K562 (cell line): ENCODE data around the gene XPO1. TPM values are rescaled to one million over a fixed set of nuclear protein-coding genes. Genes with fewer than 3 reads are reported as not detected.
A peak's percentile ranks its signal among the peaks of the same experiment; 100 is the strongest.

ENCODE experiments used
- BHLHE40 ChIP-seq: IDR thresholded peaks from 2 replicates; pipeline ENCODE4 v1.6.1; 2011; ENCODE audit warnings: low read length, improper control_type of control experiment
- CCAR2 ChIP-seq: fragments of 200-400 bp; formaldehyde crosslinking; IDR thresholded peaks from 2 replicates; pipeline ENCODE4 v1.6.1; 2017; ENCODE audit warnings: mild to moderate bottlenecking, low read depth, low read length
- CREB3L1 ChIP-seq: fragments of 450-650 bp; IDR thresholded peaks from 2 replicates; pipeline ENCODE4 v1.6.1; 2014; ENCODE audit warnings: low read depth, mild to moderate bottlenecking, moderate library complexity, borderline replicate concordance
- E2F1 ChIP-seq: sonication (generic); formaldehyde crosslinking; IDR thresholded peaks from 2 replicates; pipeline ENCODE4 v1.8.1; 2023; ENCODE audit warnings: mild to moderate bottlenecking, missing genetic modification reagents, moderate library complexity
- E2F3 ChIP-seq: fragments of 250-450 bp; sonication (Bioruptor Pico); IDR thresholded peaks from 2 replicates; pipeline ENCODE4 v1.4.0; 2020; ENCODE audit warnings: mild to moderate bottlenecking
- FUS ChIP-seq: fragments of 200-400 bp; formaldehyde crosslinking; optimal IDR thresholded peaks from 2 replicates; pipeline ENCODE3; 2017; ENCODE audit warnings: low read depth, low read length
- GMEB1 ChIP-seq: fragments of 250-450 bp; sonication (Bioruptor Pico); IDR thresholded peaks from 2 replicates; pipeline ENCODE4 v1.4.0; 2020; ENCODE audit warnings: mild to moderate bottlenecking
- HCFC1 ChIP-seq: IDR thresholded peaks from 2 replicates; pipeline ENCODE4 v1.6.1; 2012; ENCODE audit warnings: low read depth, low read length, improper control_type of control experiment
- KAT7 ChIP-seq: sonication (generic); formaldehyde crosslinking; IDR thresholded peaks from 2 replicates; pipeline ENCODE4 v1.8.0; 2022; ENCODE audit warnings: missing genetic modification reagents, mild to moderate bottlenecking, borderline replicate concordance
- MAFF ChIP-seq: IDR thresholded peaks from 2 replicates; pipeline ENCODE4 v1.6.1; 2012; ENCODE audit warnings: low read length, improper control_type of control experiment
- MAZ ChIP-seq, 2 experiments: fragments of 450-650 bp in 1 of 2; sonication (generic) in 1 of 2; formaldehyde crosslinking; IDR thresholded peaks in 1 of 2; conservative IDR thresholded peaks in 1 of 2; 2 replicates each; pipeline versions ENCODE4 v1.4.0 to v1.5.0; 2020; ENCODE audit warnings: mild to moderate bottlenecking in 1 of 2, missing genetic modification reagents in 1 of 2
- NR0B1 ChIP-seq: fragments of 450-650 bp; IDR thresholded peaks from one replicate; pipeline ENCODE4 v1.6.1; 2018; ENCODE audit warnings: mild to moderate bottlenecking, moderate library complexity; ENCODE audit not compliant: partially characterized antibody
- PCBP1 ChIP-seq: fragments of 200-400 bp; formaldehyde crosslinking; IDR thresholded peaks from 2 replicates; pipeline ENCODE4 v1.6.1; 2018; ENCODE audit warnings: mild to moderate bottlenecking, low read depth, low read length; ENCODE audit not compliant: poor library complexity, severe bottlenecking
- SOX6 ChIP-seq: fragments of 450-650 bp; IDR thresholded peaks from 2 replicates; pipeline ENCODE4 v1.6.1; 2014; ENCODE audit warnings: mild to moderate bottlenecking
- SP2 ChIP-seq: IDR thresholded peaks from 2 replicates; pipeline ENCODE4 v1.6.1; 2011; ENCODE audit warnings: mild to moderate bottlenecking, low read depth, low read length, moderate library complexity; ENCODE audit not compliant: poor library complexity, severe bottlenecking; ENCODE audit errors: extremely low read depth
- TFAM ChIP-seq: fragments of 250-450 bp; sonication (Bioruptor Pico); conservative IDR thresholded peaks from 2 replicates; pipeline ENCODE4 v1.5.0; 2021; ENCODE audit warnings: mild to moderate bottlenecking, moderate library complexity
- TRIM25 ChIP-seq: fragments of 450-650 bp; IDR thresholded peaks from 2 replicates; pipeline ENCODE4 v1.7.0; 2016; ENCODE audit warnings: borderline replicate concordance
- ZBED1 ChIP-seq: IDR thresholded peaks from 2 replicates; pipeline ENCODE4 v1.6.1; 2014
- ZNF133 ChIP-seq: fragments of 250-450 bp; sonication (Bioruptor Pico); IDR thresholded peaks from 2 replicates; pipeline ENCODE4 v1.4.0; 2020; ENCODE audit warnings: mild to moderate bottlenecking
- ZNF282 ChIP-seq: sonication (generic); formaldehyde crosslinking; IDR thresholded peaks from 2 replicates; pipeline ENCODE4 v1.8.1; 2023; ENCODE audit warnings: missing genetic modification reagents
- ZNF444 ChIP-seq: fragments of 250-450 bp; sonication (Bioruptor Pico); IDR thresholded peaks from 2 replicates; pipeline ENCODE4 v1.4.0; 2020; ENCODE audit warnings: mild to moderate bottlenecking, moderate library complexity
- ZNF561 ChIP-seq: fragments of 450-650 bp; formaldehyde crosslinking; conservative IDR thresholded peaks from 2 replicates; pipeline ENCODE4 v1.4.0; 2020; ENCODE audit warnings: mild to moderate bottlenecking, moderate library complexity
- polyA plus RNA-seq, 8 experiments: library from polyadenylated mRNA; depleted of rRNA in 4 of 8; stranded (reverse) in 5 of 8; unstranded in 3 of 8; fragments of >200 nt; fragmentation: Nextera tagmentation in 2 of 8; fragmentation: Illumina TruSeq in 1 of 8; extraction: Ambion mirVana in 2 of 8; extraction: Trizol in 1 of 8; gene quantifications; 2 replicates each; pipeline versions ENCODE4 v1.2.1 to v1.2.3, GENCODE V29; 2011 to 2014; ENCODE audit warnings: inconsistent platforms in 1 of 8, missing spikeins in 1 of 8
- total RNA-seq, 7 experiments: library from RNA; depleted of rRNA in 6 of 7; stranded (reverse); fragments of >200 nt in 6 of 7; fragmentation: Illumina TruSeq in 2 of 7; extraction: Trizol in 2 of 7; gene quantifications; 2 replicates each; pipeline versions ENCODE4 v1.2.1 to v1.2.3, GENCODE V29; 2011 to 2021; ENCODE audit warnings: low replicate concordance in 1 of 7

XPO1 gene
- total and polyA plus RNA-seq, 9 of the 15 experiments (the other 6 are each of a cell fraction or from before 2014, with no cell fraction given): 86.2 to 307 (median 216) TPM

- TF ChIP-seq NR0B1: no peak
- no peak for TF ChIP-seq HCFC1
- no peak; the same call in 1 of the 2 replicates for TF ChIP-seq E2F1 (CRISPR knock-in tag)
- no peak for TF ChIP-seq KAT7 (CRISPR knock-in tag)
- TF ChIP-seq FUS: no peak
- TF ChIP-seq TFAM (CRISPR knock-in tag): no peak
- TF ChIP-seq ZNF133 (CRISPR knock-in tag): no peak
- no peak for TF ChIP-seq MAZ (CRISPR knock-in tag; conservative IDR thresholded peaks at IDR 0.05 in 1 of 2, IDR thresholded peaks at IDR 0.05 in 1 of 2)
- TF ChIP-seq CREB3L1: no peak
- no peak for TF ChIP-seq ZBED1
- TF ChIP-seq GMEB1: no peak
- no peak for TF ChIP-seq MAFF
- no peak for TF ChIP-seq PCBP1
- TF ChIP-seq ZNF561 (CRISPR knock-in tag): no peak
- TF ChIP-seq SP2: no peak
- no peak; the same call in 1 of the 2 replicates for TF ChIP-seq SOX6
- TF ChIP-seq CCAR2: no peak
- TF ChIP-seq ZNF444 (CRISPR knock-in tag): 0 out of 2 replicates have a peak, but pooled peaks have one; percentile 14
- no peak for TF ChIP-seq ZNF282 (CRISPR knock-in tag)
- TF ChIP-seq TRIM25: no peak
- no peak for TF ChIP-seq E2F3 (CRISPR knock-in tag)
- TF ChIP-seq BHLHE40: no peak
Observed at GRCh38 chr2:61538920-61539520, 864 bp upstream of the XPO1 start (continued).
